ENCODE results near the gene EIF2AK3.

The EIF2AK3 gene

DNA sequence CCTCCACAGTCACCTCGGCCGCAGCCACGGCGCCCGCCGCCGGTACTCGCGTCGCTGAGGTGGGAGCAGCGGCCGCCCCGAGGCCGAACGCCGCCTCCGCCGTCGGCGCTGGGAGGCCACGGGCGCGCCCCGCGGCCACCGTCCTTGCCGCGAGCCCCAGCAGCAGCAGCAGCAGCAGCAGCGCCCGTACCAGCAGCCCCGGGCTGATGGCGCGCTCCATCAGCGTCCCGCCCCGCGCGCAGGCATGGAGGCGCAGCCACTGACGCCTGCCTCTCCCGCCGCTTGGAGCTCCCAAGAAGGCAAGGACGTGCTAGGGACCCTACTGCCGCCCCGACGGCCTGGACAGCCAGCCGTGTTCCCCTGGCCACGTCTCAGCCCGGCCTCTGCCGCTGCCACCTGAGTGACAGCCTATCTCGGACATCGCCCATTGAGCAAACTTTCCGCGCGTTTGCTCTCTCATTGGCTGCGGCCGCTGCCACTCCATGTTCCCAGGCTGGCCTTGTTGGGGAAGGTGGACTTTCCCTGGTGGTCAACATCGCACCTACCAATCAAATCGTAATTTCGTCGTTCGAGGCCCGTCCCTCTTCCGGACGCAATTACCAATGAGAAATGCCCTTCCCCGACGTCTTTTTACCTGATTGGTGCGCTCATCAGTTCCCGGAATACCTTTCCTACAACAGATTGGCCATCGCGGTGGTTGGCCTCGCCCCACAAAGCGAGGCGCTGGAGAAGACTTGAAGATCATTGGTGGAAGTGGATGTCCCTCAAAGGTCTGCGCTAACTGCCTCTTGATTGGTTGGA lies at the start of gene EIF2AK3:
Gene EIF2AK3, minus strand, starts transcription at position 410 of the 801 bp plus-strand sequence. Its CDS starts 190 bp downstream, at position 220.
- H3K4me3 ChIP-seq (ENCODE audit: low read length), result peak within 1 kb of the TSS; percentile 96
- H3K36me3 ChIP-seq (ENCODE audit: control insufficient read depth, low read depth, low read length), result no peaks in the 10 kb centered on the region
- no peaks in the 10 kb centered on the region for H3K27me3 ChIP-seq (ENCODE audit: control insufficient read depth, insufficient read depth, low read length)
- no peaks in the 10 kb centered on the region for H3K9me3 ChIP-seq (ENCODE audit: control insufficient read depth, low read depth, low read length)
- H3K4me1 ChIP-seq (ENCODE audit: control insufficient read depth, low read depth, low read length), result peaks cover 53% of the 10 kb centered on the region
- peak within 1 kb of the TSS; percentile 76 for H3K9ac ChIP-seq (ENCODE audit: low read length)
- peak within 1 kb of the TSS; percentile 81 for H3K27ac ChIP-seq (ENCODE audit: low read length)

DNA sequence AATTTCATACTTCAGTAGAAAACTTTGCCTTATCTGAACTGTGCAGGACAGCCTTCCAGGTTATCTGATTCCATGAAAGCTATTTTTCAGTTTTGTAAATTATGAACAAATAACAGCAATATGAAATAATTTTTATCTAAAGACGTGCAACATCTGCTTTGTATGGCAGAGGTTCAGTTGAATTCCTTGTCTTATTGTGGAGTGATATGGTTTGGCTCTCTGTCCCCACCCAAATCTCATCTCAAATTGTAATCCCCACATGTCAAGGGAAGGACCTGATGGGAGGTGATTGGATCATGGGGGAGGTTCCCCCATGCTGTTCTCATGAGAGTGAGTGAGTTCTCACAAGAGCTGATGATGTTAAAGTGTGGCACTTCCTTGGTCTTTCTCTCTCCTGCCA lies 46.1 kb upstream of the EIF2AK3 start:
- no peaks in the 10 kb centered on the region for H3K27me3 ChIP-seq (ENCODE audit: control insufficient read depth, insufficient read depth, low read length)
- no peak overlapping the region for H3K27ac ChIP-seq (ENCODE audit: low read length)
- H3K4me3 ChIP-seq (ENCODE audit: low read length), result no peak overlapping the region
- H3K36me3 ChIP-seq (ENCODE audit: control insufficient read depth, low read depth, low read length), result no peaks in the 10 kb centered on the region
- H3K9me3 ChIP-seq (ENCODE audit: control insufficient read depth, low read depth, low read length), result no peaks in the 10 kb centered on the region
- no peak overlapping the region for H3K9ac ChIP-seq (ENCODE audit: low read length)
- no peaks in the 10 kb centered on the region for H3K4me1 ChIP-seq (ENCODE audit: control insufficient read depth, low read depth, low read length)

DNA sequence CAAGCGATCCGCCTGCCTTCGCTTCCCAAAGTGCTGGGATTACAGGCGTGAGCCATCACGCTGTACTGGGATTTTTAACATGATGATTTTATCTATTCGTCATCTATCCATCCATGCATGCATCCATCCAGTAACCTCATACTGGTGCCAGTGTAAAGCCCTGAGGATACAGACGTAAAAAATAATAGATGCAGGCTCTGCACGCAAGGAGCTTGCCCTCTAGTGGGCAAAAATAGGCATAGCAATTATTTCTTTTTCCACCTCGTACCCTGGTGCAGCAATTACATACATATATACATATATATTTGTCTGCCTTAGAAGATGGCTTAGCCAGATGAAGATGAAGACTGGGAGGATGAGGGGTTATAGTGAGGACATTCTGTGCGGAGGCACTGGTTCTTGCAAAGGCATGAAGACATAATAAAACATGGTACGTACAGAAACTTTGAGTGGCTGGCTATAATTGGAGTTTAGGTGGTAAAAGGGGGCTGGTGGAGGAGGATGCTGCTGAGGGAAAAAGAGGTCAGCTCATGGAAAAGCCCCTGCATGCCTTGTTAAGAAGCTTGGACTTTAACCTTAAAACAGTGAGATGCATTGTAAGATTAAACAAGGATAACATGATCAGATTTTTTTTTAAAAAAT lies 44.6 kb upstream of the EIF2AK3 start:
- H3K27ac ChIP-seq (ENCODE audit: low read length), result no peak overlapping the region
- no peaks in the 10 kb centered on the region for H3K27me3 ChIP-seq (ENCODE audit: control insufficient read depth, insufficient read depth, low read length)
- H3K4me3 ChIP-seq (ENCODE audit: low read length), result no peak overlapping the region
- H3K36me3 ChIP-seq (ENCODE audit: control insufficient read depth, low read depth, low read length), result no peaks in the 10 kb centered on the region
- H3K9ac ChIP-seq (ENCODE audit: low read length), result no peak overlapping the region
- H3K4me1 ChIP-seq (ENCODE audit: control insufficient read depth, low read depth, low read length), result no peaks in the 10 kb centered on the region
- no peaks in the 10 kb centered on the region for H3K9me3 ChIP-seq (ENCODE audit: control insufficient read depth, low read depth, low read length)

DNA sequence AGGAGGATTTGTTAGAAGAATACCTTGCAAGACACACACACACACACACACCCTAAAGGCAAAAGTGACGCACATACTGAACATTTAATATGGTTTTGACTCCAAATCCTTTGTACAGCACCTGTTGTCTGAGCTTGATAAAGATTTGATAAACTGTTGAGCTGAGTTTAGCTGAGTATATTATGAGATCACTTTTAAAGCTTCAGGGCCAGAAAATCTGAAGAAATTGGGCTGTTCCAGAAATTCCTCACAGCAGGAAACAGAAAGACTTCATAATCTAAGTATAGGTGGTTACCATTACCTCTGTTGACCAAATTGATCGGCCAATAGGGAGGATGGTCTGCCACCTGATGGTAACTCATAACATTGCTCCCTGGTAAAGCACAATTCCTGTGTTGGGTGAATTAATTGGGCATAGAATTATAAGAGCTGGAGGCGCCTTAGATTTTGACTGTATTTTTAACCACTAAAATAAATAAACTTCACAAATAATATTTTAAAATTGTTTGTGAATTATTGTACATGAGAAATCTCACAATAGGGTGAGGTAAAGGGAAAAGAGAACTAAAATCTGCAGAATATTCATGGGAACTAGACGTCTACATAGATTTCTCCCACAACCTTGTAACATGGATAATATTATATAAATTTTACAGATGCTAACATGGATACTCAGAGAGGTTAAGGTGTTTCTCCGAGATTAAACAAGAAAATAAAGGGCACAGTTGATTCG lies 42.4 kb upstream of the EIF2AK3 start:
- no peaks in the 10 kb centered on the region for H3K27me3 ChIP-seq (ENCODE audit: control insufficient read depth, insufficient read depth, low read length)
- H3K9ac ChIP-seq (ENCODE audit: low read length), result no peak overlapping the region
- H3K9me3 ChIP-seq (ENCODE audit: control insufficient read depth, low read depth, low read length), result no peaks in the 10 kb centered on the region
- H3K4me3 ChIP-seq (ENCODE audit: low read length), result no peak overlapping the region
- no peaks in the 10 kb centered on the region for H3K4me1 ChIP-seq (ENCODE audit: control insufficient read depth, low read depth, low read length)
- no peak overlapping the region for H3K27ac ChIP-seq (ENCODE audit: low read length)
- no peaks in the 10 kb centered on the region for H3K36me3 ChIP-seq (ENCODE audit: control insufficient read depth, low read depth, low read length)

DNA sequence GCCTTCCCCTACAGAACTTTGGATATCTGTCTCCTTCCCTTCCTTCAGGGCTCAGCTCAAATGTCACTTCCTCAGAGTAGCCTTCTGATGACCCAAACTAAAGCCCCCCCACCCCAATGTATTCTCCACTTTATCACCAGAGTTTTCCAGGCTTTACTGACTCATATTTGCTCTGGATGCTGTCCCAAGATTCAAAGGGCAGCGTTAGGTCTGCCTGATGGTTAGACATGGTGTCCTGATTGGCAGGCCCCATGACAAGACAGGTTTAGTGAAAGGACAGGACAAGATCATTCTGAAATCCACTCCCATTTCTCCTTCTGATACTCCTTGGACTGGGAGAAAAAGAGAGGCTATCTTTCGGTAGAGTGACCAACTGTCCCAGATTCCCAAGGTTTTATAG lies 41.6 kb upstream of the EIF2AK3 start:
- no peak overlapping the region for H3K27ac ChIP-seq (ENCODE audit: low read length)
- no peak overlapping the region for H3K9ac ChIP-seq (ENCODE audit: low read length)

DNA sequence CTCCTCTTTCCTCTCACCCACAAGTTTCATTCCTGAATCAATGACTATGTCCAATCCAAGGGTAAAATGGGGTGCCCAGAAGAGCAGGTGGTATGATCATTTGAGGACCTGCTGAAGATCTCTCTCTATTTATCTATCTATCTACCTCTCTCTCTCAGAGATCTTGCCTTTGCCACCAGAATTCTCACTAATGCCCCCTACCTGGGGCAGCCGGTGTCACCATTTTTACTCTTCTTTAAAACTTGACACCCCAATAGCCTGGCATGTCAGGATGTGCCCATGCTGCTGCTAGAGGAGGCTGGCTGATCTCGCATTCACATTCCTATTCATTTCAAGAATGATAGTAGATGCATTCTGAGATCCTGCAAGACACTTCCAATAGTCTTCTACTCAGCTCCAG lies 40.0 kb upstream of the EIF2AK3 start:
- Histone ChIP-seq H3K9me3 (ENCODE audit: control insufficient read depth, low read depth, low read length) (no peaks in the 10 kb centered on the region), H3K27ac (ENCODE audit: low read length) (no peak overlapping the region), H3K4me1 (ENCODE audit: control insufficient read depth, low read depth, low read length) (no peaks in the 10 kb centered on the region), H3K4me3 (ENCODE audit: low read length) (no peak overlapping the region), H3K27me3 (ENCODE audit: control insufficient read depth, insufficient read depth, low read length) (no peaks in the 10 kb centered on the region), H3K9ac (ENCODE audit: low read length) (no peak overlapping the region), H3K36me3 (ENCODE audit: control insufficient read depth, low read depth, low read length) (no peaks in the 10 kb centered on the region)

More for the DNA sequence above, 41.6 kb upstream of the EIF2AK3 start:
- no peak overlapping the region for H3K4me3 ChIP-seq (ENCODE audit: low read length)
- no peaks in the 10 kb centered on the region for H3K9me3 ChIP-seq (ENCODE audit: control insufficient read depth, low read depth, low read length)
- no peaks in the 10 kb centered on the region for H3K4me1 ChIP-seq (ENCODE audit: control insufficient read depth, low read depth, low read length)
- no peaks in the 10 kb centered on the region for H3K27me3 ChIP-seq (ENCODE audit: control insufficient read depth, insufficient read depth, low read length)
- no peaks in the 10 kb centered on the region for H3K36me3 ChIP-seq (ENCODE audit: control insufficient read depth, low read depth, low read length)

DNA sequence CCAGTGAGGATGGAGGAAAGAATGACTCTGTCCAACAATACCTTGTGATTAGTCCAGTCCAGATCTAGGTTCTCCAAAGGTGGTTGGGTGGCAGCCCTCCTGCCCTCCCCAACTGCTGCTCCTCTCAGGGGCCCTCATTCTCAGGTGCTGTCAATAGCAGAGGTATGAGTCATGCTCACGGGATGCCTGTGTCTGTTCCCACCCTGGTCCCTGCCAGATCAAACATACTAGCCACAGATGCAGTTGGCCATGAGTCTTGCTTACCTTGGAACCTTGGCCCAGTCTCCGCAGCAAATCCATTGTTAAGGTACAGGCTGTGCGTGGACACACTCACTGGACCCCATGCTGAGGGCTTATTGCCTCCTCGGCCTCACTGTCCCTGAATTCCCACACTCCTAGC lies 39.3 kb upstream of the EIF2AK3 start:
- H3K27me3 ChIP-seq (ENCODE audit: control insufficient read depth, insufficient read depth, low read length), result no peaks in the 10 kb centered on the region
- no peak overlapping the region for H3K9ac ChIP-seq (ENCODE audit: low read length)
- no peaks in the 10 kb centered on the region for H3K4me1 ChIP-seq (ENCODE audit: control insufficient read depth, low read depth, low read length)
- H3K4me3 ChIP-seq (ENCODE audit: low read length), result no peak overlapping the region
- H3K9me3 ChIP-seq (ENCODE audit: control insufficient read depth, low read depth, low read length), result no peaks in the 10 kb centered on the region
- H3K27ac ChIP-seq (ENCODE audit: low read length), result no peak overlapping the region
- no peaks in the 10 kb centered on the region for H3K36me3 ChIP-seq (ENCODE audit: control insufficient read depth, low read depth, low read length)

DNA sequence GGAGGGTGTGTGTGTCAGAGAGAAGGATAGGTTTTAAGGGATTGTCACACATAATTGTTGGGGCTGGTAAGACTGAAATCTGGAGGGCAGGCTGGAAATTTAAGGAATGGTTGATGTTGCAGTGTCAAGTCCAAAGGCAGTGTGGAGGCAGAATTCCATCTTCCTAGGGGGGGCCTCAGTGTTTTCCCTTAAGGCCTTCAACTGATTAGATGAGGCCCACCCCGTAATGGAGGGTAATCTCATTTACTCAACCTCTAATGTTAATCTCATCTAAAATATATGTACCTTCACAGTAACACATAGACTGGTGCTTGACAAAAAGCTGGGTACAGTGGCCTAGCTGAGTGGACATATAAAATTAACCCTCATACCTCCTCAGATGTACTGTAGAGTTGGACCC lies 33.4 kb upstream of the EIF2AK3 start:
- Histone ChIP-seq H3K27ac (ENCODE audit: low read length) (no peak overlapping the region), H3K36me3 (ENCODE audit: control insufficient read depth, low read depth, low read length) (no peaks in the 10 kb centered on the region), H3K9ac (ENCODE audit: low read length) (no peak overlapping the region), H3K27me3 (ENCODE audit: control insufficient read depth, insufficient read depth, low read length) (no peaks in the 10 kb centered on the region), H3K9me3 (ENCODE audit: control insufficient read depth, low read depth, low read length) (no peaks in the 10 kb centered on the region), H3K4me3 (ENCODE audit: low read length) (no peak overlapping the region), H3K4me1 (ENCODE audit: control insufficient read depth, low read depth, low read length) (peaks cover 17% of the 10 kb centered on the region)

DNA sequence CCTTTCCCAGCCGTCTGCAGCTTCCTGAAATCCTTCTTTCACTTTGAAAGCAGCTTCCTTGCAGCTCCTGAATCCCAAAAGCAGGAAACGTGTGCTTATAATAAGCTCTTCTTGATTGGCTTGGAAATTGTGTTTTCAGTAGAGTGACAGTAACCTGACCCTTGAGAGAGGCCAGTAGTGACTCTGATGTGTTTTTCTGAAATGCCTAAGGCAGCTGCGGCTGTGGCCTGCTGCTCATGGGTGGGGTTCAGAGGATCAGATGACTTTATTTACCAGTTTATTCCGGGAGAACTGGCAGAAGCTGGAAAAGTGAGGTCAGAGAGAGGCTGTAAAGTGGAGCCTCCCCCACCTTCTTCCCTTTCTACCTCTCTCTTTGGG lies 32.3 kb upstream of the EIF2AK3 start:
- H3K36me3 ChIP-seq (ENCODE audit: control insufficient read depth, low read depth, low read length), result no peaks in the 10 kb centered on the region
- H3K4me1 ChIP-seq (ENCODE audit: control insufficient read depth, low read depth, low read length), result peaks cover 17% of the 10 kb centered on the region
- H3K27me3 ChIP-seq (ENCODE audit: control insufficient read depth, insufficient read depth, low read length), result no peaks in the 10 kb centered on the region
- no peak overlapping the region for H3K9ac ChIP-seq (ENCODE audit: low read length)
- no peak overlapping the region for H3K4me3 ChIP-seq (ENCODE audit: low read length)
- no peaks in the 10 kb centered on the region for H3K9me3 ChIP-seq (ENCODE audit: control insufficient read depth, low read depth, low read length)
- H3K27ac ChIP-seq (ENCODE audit: low read length), result peak overlapping the region; percentile 35

DNA sequence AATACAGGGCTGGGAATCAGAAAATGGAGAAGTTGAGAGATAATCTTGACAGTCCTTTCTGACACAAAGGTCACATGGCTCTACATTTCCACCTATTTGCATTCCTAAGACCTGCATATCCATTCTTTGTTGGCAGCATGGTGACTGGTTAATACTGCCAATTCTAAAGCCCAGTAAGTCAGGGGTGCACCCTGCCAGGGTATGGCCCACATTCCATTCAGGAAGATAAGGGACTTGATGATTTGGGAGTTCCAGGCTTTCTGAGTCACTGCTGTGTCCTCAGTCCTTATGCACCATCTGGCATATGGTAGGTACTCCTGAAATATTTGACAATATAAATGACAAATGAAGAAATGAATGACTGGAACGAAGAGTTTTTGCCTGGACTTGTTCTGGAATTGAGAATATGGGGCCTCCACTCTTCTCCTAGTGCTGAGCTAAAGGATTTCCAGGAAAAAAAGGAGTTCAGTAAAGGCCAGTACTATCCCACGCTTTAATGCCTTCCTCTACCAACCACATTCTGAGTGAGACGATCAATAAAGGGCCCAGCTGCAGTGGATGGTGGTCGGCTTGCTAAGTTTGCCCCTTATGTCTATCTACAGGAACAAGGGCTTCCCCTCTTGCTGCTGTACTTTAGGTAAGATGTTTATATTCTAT lies 31.7 kb upstream of the EIF2AK3 start:
- Histone ChIP-seq H3K27ac (ENCODE audit: low read length) (peak overlapping the region; percentile 35), H3K27me3 (ENCODE audit: control insufficient read depth, insufficient read depth, low read length) (no peaks in the 10 kb centered on the region), H3K4me3 (ENCODE audit: low read length) (peak overlapping the region; percentile 15), H3K4me1 (ENCODE audit: control insufficient read depth, low read depth, low read length) (peaks cover 17% of the 10 kb centered on the region), H3K9me3 (ENCODE audit: control insufficient read depth, low read depth, low read length) (no peaks in the 10 kb centered on the region), H3K9ac (ENCODE audit: low read length) (peak overlapping the region; percentile 4), H3K36me3 (ENCODE audit: control insufficient read depth, low read depth, low read length) (no peaks in the 10 kb centered on the region)

DNA sequence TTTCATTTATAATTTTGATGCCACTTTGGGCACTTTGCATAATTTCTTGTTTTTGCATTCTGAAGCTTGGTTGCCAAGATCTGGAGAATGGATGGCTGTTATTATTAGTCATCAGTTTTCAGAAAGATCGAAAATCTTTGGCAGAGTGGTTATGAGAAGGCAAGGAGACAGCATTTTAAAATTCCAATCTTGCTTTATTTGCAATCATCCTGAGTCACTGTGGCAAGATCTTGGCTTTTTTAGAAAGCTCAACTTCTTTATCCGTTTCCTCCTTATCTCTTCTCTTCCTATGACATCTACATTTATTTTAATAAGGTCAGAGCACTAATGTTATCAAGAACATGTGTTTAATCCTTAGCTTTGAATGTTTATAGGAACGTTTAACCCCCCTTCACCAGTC lies 31.1 kb upstream of the EIF2AK3 start:
- H3K4me1 ChIP-seq (ENCODE audit: control insufficient read depth, low read depth, low read length), result peaks cover 17% of the 10 kb centered on the region
- H3K27me3 ChIP-seq (ENCODE audit: control insufficient read depth, insufficient read depth, low read length), result no peaks in the 10 kb centered on the region
- no peaks in the 10 kb centered on the region for H3K36me3 ChIP-seq (ENCODE audit: control insufficient read depth, low read depth, low read length)
- no peaks in the 10 kb centered on the region for H3K9me3 ChIP-seq (ENCODE audit: control insufficient read depth, low read depth, low read length)
- no peak overlapping the region for H3K27ac ChIP-seq (ENCODE audit: low read length)
- H3K4me3 ChIP-seq (ENCODE audit: low read length), result peak overlapping the region; percentile 15
- H3K9ac ChIP-seq (ENCODE audit: low read length), result no peak overlapping the region
